GM18505 (cell line): ENCODE data around the gene CLOCK.

Source experiments
- ATAC-seq: cut with Tn5 transposase; IDR thresholded peaks from one replicate; pipeline ENCODE4 v1.9.1; 2021; ENCODE audit not compliant: unreplicated experiment
- POLR2A ChIP-seq: IDR thresholded peaks from 4 replicates; pipeline ENCODE4 v1.6.1; 2011; ENCODE audit warnings: borderline replicate concordance; ENCODE audit not compliant: insufficient read depth, insufficient read length; ENCODE audit errors: extremely low read depth

The CLOCK gene

DNA sequence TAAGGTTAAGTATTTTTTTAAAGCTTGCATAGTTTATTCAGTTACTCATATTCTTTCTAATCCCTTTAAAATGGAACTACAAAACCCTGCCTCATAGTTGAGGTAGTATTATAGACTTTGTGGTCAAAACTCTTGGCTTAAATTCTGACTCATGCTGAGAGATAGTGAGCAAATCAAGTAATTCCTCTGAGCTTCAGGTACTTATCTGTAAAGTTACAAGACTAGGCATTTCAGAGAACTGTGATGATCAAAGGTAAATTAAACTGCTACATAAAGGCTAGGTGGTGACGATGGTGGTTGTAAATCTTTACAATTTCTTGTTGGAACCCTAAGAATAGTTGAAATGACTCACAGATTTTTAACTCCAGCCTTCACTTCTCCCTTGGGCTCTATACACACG lies 3.2 kb upstream of the CLOCK start:
- no peak for ATAC-seq
- no peak for TF ChIP-seq POLR2A

DNA sequence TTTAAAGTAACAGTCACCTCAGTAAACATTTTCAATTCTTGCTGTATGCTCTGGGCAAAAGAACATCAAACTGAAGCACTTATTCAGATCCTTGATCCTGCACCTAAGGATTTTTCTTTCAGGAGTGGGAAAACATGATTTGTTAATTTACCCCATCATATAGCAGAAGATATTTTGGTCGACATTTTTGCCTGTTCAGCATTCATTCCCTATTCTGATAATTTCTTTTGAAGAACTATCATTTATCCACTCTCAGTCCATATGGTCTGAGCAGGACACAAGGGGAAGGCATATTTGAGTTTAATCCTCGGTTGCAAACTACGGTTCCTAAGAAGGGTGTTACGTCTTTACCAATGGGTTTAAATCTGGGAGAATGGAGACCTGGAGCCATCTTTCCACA lies 1.2 kb upstream of the CLOCK start:
- ATAC-seq, result no peak
- TF ChIP-seq POLR2A, result no peak

GRCh38 chr4:55547466-55547770 lies 709 bp upstream of the CLOCK start:
- no peak for ATAC-seq
- no peak for TF ChIP-seq POLR2A

- peak; percentile 40 for ATAC-seq
- TF ChIP-seq POLR2A, result no peak
Measured at GRCh38 chr4:55546506-55546755, 278 bp downstream of the CLOCK start.

- ATAC-seq, result peak; percentile 40
- TF ChIP-seq POLR2A, result peak; percentile 73
Measured at GRCh38 chr4:55545641-55546505, 836 bp downstream of the CLOCK start.

DNA sequence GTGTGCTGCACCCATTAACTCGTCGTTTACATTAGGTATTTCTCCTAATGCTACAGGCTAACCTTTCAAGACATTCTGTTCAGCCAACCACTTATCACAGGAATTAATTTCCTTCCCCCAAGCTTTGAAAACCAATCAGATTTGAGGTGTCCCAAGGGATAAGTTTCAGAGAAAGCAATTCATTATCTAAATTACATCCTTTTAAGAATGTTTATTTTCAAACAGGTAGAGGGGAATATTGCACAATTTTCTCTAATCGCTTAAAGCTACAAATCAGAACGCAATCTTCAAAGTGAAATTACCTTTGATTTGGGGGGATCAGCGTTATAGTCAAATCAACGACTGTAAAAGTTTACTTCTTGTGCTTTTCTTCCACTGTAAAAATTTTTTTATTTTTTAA lies 1.6 kb downstream of the CLOCK start:
- ATAC-seq, result no peak
- no peak for TF ChIP-seq POLR2A

GRCh38 chr4:55543858-55544257 lies 2.9 kb downstream of the CLOCK start:
- no peak for TF ChIP-seq POLR2A
- no peak for ATAC-seq

DNA sequence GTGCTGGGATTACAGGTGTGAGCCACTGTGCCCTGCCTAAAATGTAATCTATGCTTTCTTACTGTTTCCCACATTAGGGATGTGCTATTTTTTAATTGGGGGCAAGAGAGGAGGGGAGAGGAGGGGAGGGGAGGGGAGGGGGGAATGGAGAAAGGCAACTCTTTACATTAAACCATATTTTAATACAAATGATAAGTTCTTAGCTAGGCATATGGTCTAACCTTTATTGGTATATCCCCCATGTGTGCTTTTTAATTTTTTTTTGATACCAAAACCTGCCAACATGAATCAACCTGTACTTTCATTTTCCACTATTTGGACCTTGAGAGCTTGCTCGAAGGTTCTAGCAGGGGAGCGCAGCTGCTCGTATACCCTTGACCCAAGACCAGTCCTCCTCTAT lies 6.4 kb downstream of the CLOCK start:
- no peak for TF ChIP-seq POLR2A
- ATAC-seq, result no peak

GRCh38 chr4:55539658-55540057 lies 7.1 kb downstream of the CLOCK start:
- ATAC-seq, result no peak

GRCh38 chr4:55538531-55538930 lies 8.2 kb downstream of the CLOCK start:
- TF ChIP-seq POLR2A, result no peak
- ATAC-seq, result no peak

More at GRCh38 chr4:55539658-55540057, 7.1 kb downstream of the CLOCK start:
- no peak for TF ChIP-seq POLR2A

DNA sequence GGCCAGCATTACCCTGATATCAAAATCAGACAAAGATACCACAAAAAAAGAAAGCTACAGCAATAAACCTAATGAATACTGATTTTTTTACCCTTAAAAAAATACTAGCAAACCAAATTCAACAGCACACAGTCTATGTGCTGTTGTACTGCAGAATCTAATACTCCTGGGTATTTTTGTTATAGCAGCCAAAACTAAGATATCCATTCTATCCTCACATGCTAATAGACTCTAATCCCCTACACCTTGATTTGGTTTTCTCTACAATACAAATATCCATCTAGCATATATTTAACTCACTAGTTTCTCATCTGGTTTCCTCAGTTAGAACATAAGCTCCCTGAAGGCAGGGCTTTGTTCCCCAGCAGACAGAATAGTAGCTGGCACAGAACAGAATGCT lies 12.4 kb downstream of the CLOCK start:
- ATAC-seq, result no peak
- no peak for TF ChIP-seq POLR2A

DNA sequence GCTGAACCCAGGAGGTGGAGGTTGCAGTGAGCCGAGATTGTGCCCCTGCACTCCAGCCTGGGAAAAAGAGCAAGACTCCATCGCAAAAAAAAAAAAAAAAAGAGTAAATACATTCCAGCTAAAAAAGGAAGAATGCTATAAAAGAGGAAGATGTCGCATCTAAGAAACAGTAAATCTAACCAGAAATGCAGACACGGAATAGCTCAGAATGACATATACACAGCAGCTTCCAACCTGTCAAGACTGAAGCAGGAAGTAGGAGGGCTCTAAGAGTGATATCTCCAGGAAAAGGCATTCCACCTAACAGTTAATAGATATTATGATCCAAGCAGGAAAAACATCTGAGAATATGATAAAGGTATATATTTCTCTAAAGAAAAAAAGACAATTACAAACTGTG lies 16.0 kb downstream of the CLOCK start:
- no peak for ATAC-seq
- TF ChIP-seq POLR2A, result no peak

DNA sequence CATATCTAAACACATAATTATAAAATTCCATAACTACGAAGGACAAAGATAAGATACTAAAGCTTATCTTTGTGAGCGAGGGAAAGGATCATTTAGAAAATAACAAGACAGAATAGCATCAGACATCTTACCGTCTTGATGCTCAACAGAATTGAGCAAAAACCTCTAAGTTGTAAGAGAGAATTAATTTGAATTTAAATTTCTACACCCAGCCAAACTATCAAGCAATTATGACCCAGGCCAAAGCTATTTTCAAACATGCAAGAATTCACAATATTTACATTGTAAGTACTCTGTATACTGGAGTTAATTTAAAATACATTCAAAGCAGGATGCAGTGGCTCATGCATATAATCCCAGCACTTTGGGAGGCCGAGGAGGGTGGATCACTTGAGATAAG lies 16.5 kb downstream of the CLOCK start:
- no peak for TF ChIP-seq POLR2A

GRCh38 chr4:55528491-55528890 lies 18.2 kb downstream of the CLOCK start:
- no peak for TF ChIP-seq POLR2A
- no peak for ATAC-seq

More for the DNA sequence above, 16.5 kb downstream of the CLOCK start:
- ATAC-seq, result no peak
